ENCODE results near the gene DEK.

Gene DEK

GRCh38 chr6:18263418-18264218 lies 712 bp downstream of the DEK start:
- Histone ChIP-seq H3K9ac (ENCODE audit: low read length) (peak overlapping the region; percentile 68), H3K4me1 (ENCODE audit: insufficient read depth, low read length) (peaks cover 40% of the 10 kb centered on the region), H3K4me3 (ENCODE audit: low read depth in 1 of 2, low read length in 2 of 2) (peak overlapping the region; percentile 72 to 96)

GRCh38 chr6:18262702-18263417 lies 1.5 kb downstream of the DEK start:
- peak overlapping the region; percentile 90 for H3K27ac ChIP-seq (ENCODE audit: low read depth, low read length)
- peaks cover 4% of the 10 kb centered on the region for H3K36me3 ChIP-seq (ENCODE audit: insufficient read depth, low read length)
- peak overlapping the region; percentile 68 for H3K9ac ChIP-seq (ENCODE audit: low read length)
- peak overlapping the region; percentile 72 to 96 for H3K4me3 ChIP-seq (ENCODE audit: low read depth in 1 of 2, low read length in 2 of 2)
- H3K27me3 ChIP-seq (ENCODE audit: control insufficient read depth in 1 of 2, insufficient read depth in 2 of 2, low read length in 2 of 2), result no peaks in the 10 kb centered on the region
- H3K9me3 ChIP-seq (ENCODE audit: low read length), result no peaks in the 10 kb centered on the region
- H3K4me1 ChIP-seq (ENCODE audit: insufficient read depth, low read length), result peaks cover 40% of the 10 kb centered on the region

More at GRCh38 chr6:18263418-18264218, 712 bp downstream of the DEK start:
- H3K27ac ChIP-seq (ENCODE audit: low read depth, low read length), result peak overlapping the region; percentile 90
- H3K9me3 ChIP-seq (ENCODE audit: low read length), result no peaks in the 10 kb centered on the region
- H3K27me3 ChIP-seq (ENCODE audit: control insufficient read depth in 1 of 2, insufficient read depth in 2 of 2, low read length in 2 of 2), result no peaks in the 10 kb centered on the region
- H3K36me3 ChIP-seq (ENCODE audit: insufficient read depth, low read length), result peaks cover 4% of the 10 kb centered on the region

- Histone ChIP-seq H3K4me3 (ENCODE audit: low read depth in 1 of 2, low read length in 2 of 2) (no peak overlapping the region), H3K9me3 (ENCODE audit: low read length) (no peaks in the 10 kb centered on the region), H3K36me3 (ENCODE audit: insufficient read depth, low read length) (peaks cover 13% of the 10 kb centered on the region), H3K27me3 (ENCODE audit: control insufficient read depth in 1 of 2, insufficient read depth in 2 of 2, low read length in 2 of 2) (no peaks in the 10 kb centered on the region), H3K27ac (ENCODE audit: low read depth, low read length) (no peak overlapping the region), H3K4me1 (ENCODE audit: insufficient read depth, low read length) (peaks cover 40% of the 10 kb centered on the region), H3K9ac (ENCODE audit: low read length) (no peak overlapping the region)
These were observed 2.5 kb downstream of the DEK start for GRCh38 chr6:18261877-18262276.

GRCh38 chr6:18260448-18261106 lies 3.8 kb downstream of the DEK start:
- no peaks in the 10 kb centered on the region for H3K27me3 ChIP-seq (ENCODE audit: control insufficient read depth in 1 of 2, insufficient read depth in 2 of 2, low read length in 2 of 2)
- no peak overlapping the region for H3K27ac ChIP-seq (ENCODE audit: low read depth, low read length)
- no peaks in the 10 kb centered on the region for H3K9me3 ChIP-seq (ENCODE audit: low read length)
- H3K4me1 ChIP-seq (ENCODE audit: insufficient read depth, low read length), result peaks cover 40% of the 10 kb centered on the region
- H3K4me3 ChIP-seq (ENCODE audit: low read depth in 1 of 2, low read length in 2 of 2), result no peak overlapping the region
- H3K36me3 ChIP-seq (ENCODE audit: insufficient read depth, low read length), result peaks cover 23% of the 10 kb centered on the region
- no peak overlapping the region for H3K9ac ChIP-seq (ENCODE audit: low read length)

GRCh38 chr6:18259675-18260447 lies 4.5 kb downstream of the DEK start:
- H3K27ac ChIP-seq (ENCODE audit: low read depth, low read length), result no peak overlapping the region

GRCh38 chr6:18254793-18255192 lies 9.5 kb downstream of the DEK start:
- no peak overlapping the region for H3K4me3 ChIP-seq (ENCODE audit: low read depth in 1 of 2, low read length in 2 of 2)
- H3K9ac ChIP-seq (ENCODE audit: low read length), result no peak overlapping the region
- H3K27ac ChIP-seq (ENCODE audit: low read depth, low read length), result no peak overlapping the region
- H3K27me3 ChIP-seq (ENCODE audit: control insufficient read depth in 1 of 2, insufficient read depth in 2 of 2, low read length in 2 of 2), result no peaks in the 10 kb centered on the region
- no peaks in the 10 kb centered on the region for H3K9me3 ChIP-seq (ENCODE audit: low read length)
- peaks cover 6% of the 10 kb centered on the region for H3K4me1 ChIP-seq (ENCODE audit: insufficient read depth, low read length)
- peaks cover 44% of the 10 kb centered on the region for H3K36me3 ChIP-seq (ENCODE audit: insufficient read depth, low read length)

More at GRCh38 chr6:18259675-18260447, 4.5 kb downstream of the DEK start:
- Histone ChIP-seq H3K27me3 (ENCODE audit: control insufficient read depth in 1 of 2, insufficient read depth in 2 of 2, low read length in 2 of 2) (no peaks in the 10 kb centered on the region), H3K4me3 (ENCODE audit: low read depth in 1 of 2, low read length in 2 of 2) (no peak overlapping the region), H3K4me1 (ENCODE audit: insufficient read depth, low read length) (peaks cover 37% of the 10 kb centered on the region), H3K9me3 (ENCODE audit: low read length) (no peaks in the 10 kb centered on the region), H3K9ac (ENCODE audit: low read length) (no peak overlapping the region), H3K36me3 (ENCODE audit: insufficient read depth, low read length) (peaks cover 30% of the 10 kb centered on the region)

GRCh38 chr6:18253635-18254034 lies 10.7 kb downstream of the DEK start:
- no peaks in the 10 kb centered on the region for H3K27me3 ChIP-seq (ENCODE audit: control insufficient read depth in 1 of 2, insufficient read depth in 2 of 2, low read length in 2 of 2)
- H3K36me3 ChIP-seq (ENCODE audit: insufficient read depth, low read length), result peaks cover 51% of the 10 kb centered on the region
- H3K4me1 ChIP-seq (ENCODE audit: insufficient read depth, low read length), result peaks cover 4% of the 10 kb centered on the region
- no peak overlapping the region for H3K4me3 ChIP-seq (ENCODE audit: low read depth in 1 of 2, low read length in 2 of 2)
- H3K9me3 ChIP-seq (ENCODE audit: low read length), result no peaks in the 10 kb centered on the region
- no peak overlapping the region for H3K9ac ChIP-seq (ENCODE audit: low read length)
- no peak overlapping the region for H3K27ac ChIP-seq (ENCODE audit: low read depth, low read length)

GRCh38 chr6:18249271-18249670 lies 15.1 kb downstream of the DEK start:
- peaks cover 6% of the 10 kb centered on the region for H3K4me1 ChIP-seq (ENCODE audit: insufficient read depth, low read length)
- no peak overlapping the region for H3K9ac ChIP-seq (ENCODE audit: low read length)
- H3K27ac ChIP-seq (ENCODE audit: low read depth, low read length), result no peak overlapping the region
- peaks cover 48% of the 10 kb centered on the region for H3K36me3 ChIP-seq (ENCODE audit: insufficient read depth, low read length)
- H3K9me3 ChIP-seq (ENCODE audit: low read length), result no peaks in the 10 kb centered on the region
- H3K4me3 ChIP-seq (ENCODE audit: low read depth in 1 of 2, low read length in 2 of 2), result no peak overlapping the region
- no peaks in the 10 kb centered on the region for H3K27me3 ChIP-seq (ENCODE audit: control insufficient read depth in 1 of 2, insufficient read depth in 2 of 2, low read length in 2 of 2)

- H3K9me3 ChIP-seq (ENCODE audit: low read length), result no peaks in the 10 kb centered on the region
- H3K36me3 ChIP-seq (ENCODE audit: insufficient read depth, low read length), result peaks cover 50% of the 10 kb centered on the region
- H3K27me3 ChIP-seq (ENCODE audit: control insufficient read depth in 1 of 2, insufficient read depth in 2 of 2, low read length in 2 of 2), result no peaks in the 10 kb centered on the region
- H3K9ac ChIP-seq (ENCODE audit: low read length), result no peak overlapping the region
- no peak overlapping the region for H3K27ac ChIP-seq (ENCODE audit: low read depth, low read length)
- H3K4me3 ChIP-seq (ENCODE audit: low read depth in 1 of 2, low read length in 2 of 2), result no peak overlapping the region
- H3K4me1 ChIP-seq (ENCODE audit: insufficient read depth, low read length), result peaks cover 6% of the 10 kb centered on the region
These were observed 15.6 kb downstream of the DEK start for GRCh38 chr6:18248698-18249097.

GRCh38 chr6:18247002-18247401 lies 17.3 kb downstream of the DEK start:
- no peak overlapping the region for H3K27ac ChIP-seq (ENCODE audit: low read depth, low read length)
- H3K9me3 ChIP-seq (ENCODE audit: low read length), result no peaks in the 10 kb centered on the region
- H3K9ac ChIP-seq (ENCODE audit: low read length), result no peak overlapping the region
- no peaks in the 10 kb centered on the region for H3K27me3 ChIP-seq (ENCODE audit: control insufficient read depth in 1 of 2, insufficient read depth in 2 of 2, low read length in 2 of 2)
- H3K4me3 ChIP-seq (ENCODE audit: low read depth in 1 of 2, low read length in 2 of 2), result no peak overlapping the region
- H3K4me1 ChIP-seq (ENCODE audit: insufficient read depth, low read length), result peaks cover 12% of the 10 kb centered on the region
- peaks cover 62% of the 10 kb centered on the region for H3K36me3 ChIP-seq (ENCODE audit: insufficient read depth, low read length)

- Histone ChIP-seq H3K27me3 (ENCODE audit: control insufficient read depth in 1 of 2, insufficient read depth in 2 of 2, low read length in 2 of 2) (no peaks in the 10 kb centered on the region), H3K27ac (ENCODE audit: low read depth, low read length) (no peak overlapping the region), H3K9ac (ENCODE audit: low read length) (no peak overlapping the region), H3K9me3 (ENCODE audit: low read length) (no peaks in the 10 kb centered on the region), H3K4me1 (ENCODE audit: insufficient read depth, low read length) (peaks cover 20% of the 10 kb centered on the region), H3K4me3 (ENCODE audit: low read depth in 1 of 2, low read length in 2 of 2) (no peak overlapping the region), H3K36me3 (ENCODE audit: insufficient read depth, low read length) (peaks cover 54% of the 10 kb centered on the region)
These were observed 18.1 kb downstream of the DEK start for GRCh38 chr6:18246205-18246604.

Measured in muscle layer of colon (tissue), 2 donors.